H9 (cell line): ENCODE data around the gene ZBTB43. TPM values are rescaled to one million over a fixed set of nuclear protein-coding genes. Genes with fewer than 3 reads are reported as not detected.
"Not testable (repeated sequence)": the region's sequence is repeated elsewhere in the genome, so short reads cannot be mapped to it uniquely, and the experiment has no call there.

Source experiments
- DNase-seq: peaks from one replicate; pipeline ENCODE4 v3.0.0-alpha.2; 2017
- H2AFZ ChIP-seq: one replicate; pipeline ENCODE4 v1.6.1; 2013; ENCODE audit warnings: mild to moderate bottlenecking, low read length, control low read depth, moderate library complexity
- H2AK5ac ChIP-seq: 2 replicates; pipeline ENCODE4 v1.6.1; 2013; ENCODE audit warnings: low read length, control low read depth, mixed read lengths; ENCODE audit not compliant: insufficient read length
- H2BK120ac ChIP-seq: one replicate; pipeline ENCODE4 v1.6.1; 2013; ENCODE audit warnings: low read depth, mild to moderate bottlenecking, low read length, control low read depth, inconsistent platforms; ENCODE audit not compliant: poor library complexity, severe bottlenecking
- H2BK12ac ChIP-seq: 2 replicates; pipeline ENCODE4 v1.6.1; 2013; ENCODE audit warnings: low read length, control low read depth, mixed read lengths, low read depth; ENCODE audit not compliant: insufficient read length
- H2BK15ac ChIP-seq: 2 replicates; pipeline ENCODE4 v1.6.1; 2013; ENCODE audit warnings: low read depth, low read length, control low read depth
- H2BK20ac ChIP-seq: one replicate; pipeline ENCODE4 v1.6.1; 2013; ENCODE audit warnings: low read depth, mild to moderate bottlenecking, low read length, control low read depth, inconsistent platforms; ENCODE audit not compliant: poor library complexity, severe bottlenecking
- H2BK5ac ChIP-seq: 2 replicates; pipeline ENCODE4 v1.6.1; 2013; ENCODE audit warnings: low read length, control low read depth, mixed read lengths; ENCODE audit not compliant: insufficient read length
- H3K14ac ChIP-seq: 2 replicates; pipeline ENCODE4 v1.6.1; 2013; ENCODE audit warnings: low read length, control low read depth; ENCODE audit not compliant: insufficient read depth
- H3K18ac ChIP-seq: 2 replicates; pipeline ENCODE4 v1.6.1; 2013; ENCODE audit warnings: low read depth, mild to moderate bottlenecking, mixed read lengths, low read length, control low read depth; ENCODE audit not compliant: insufficient read length
- H3K23ac ChIP-seq: 2 replicates; pipeline ENCODE4 v1.6.1; 2013; ENCODE audit warnings: low read length, control low read depth, mixed read lengths, low read depth; ENCODE audit not compliant: insufficient read length
- H3K23me2 ChIP-seq: 2 replicates; pipeline ENCODE4 v1.6.1; 2013; ENCODE audit warnings: low read depth, mild to moderate bottlenecking, mixed read lengths, low read length, control low read depth; ENCODE audit not compliant: insufficient read length, poor library complexity, severe bottlenecking
- H3K27ac ChIP-seq: 2 replicates; pipeline ENCODE4 v1.5.1; 2013; ENCODE audit warnings: low read length, control low read depth, mixed read lengths, low read depth; ENCODE audit not compliant: insufficient read length
- H3K27me3 ChIP-seq: 2 replicates; pipeline ENCODE4 v1.6.1; 2013; ENCODE audit warnings: low read length, control low read depth, inconsistent platforms; ENCODE audit not compliant: insufficient read depth
- H3K4ac ChIP-seq: 2 replicates; pipeline ENCODE4 v1.6.1; 2013; ENCODE audit warnings: low read depth, mild to moderate bottlenecking, control low read depth, inconsistent platforms, low read length, moderate library complexity
- H3K4me1 ChIP-seq: 2 replicates; pipeline ENCODE4 v1.6.1; 2013; ENCODE audit warnings: low read length, control low read depth, inconsistent platforms; ENCODE audit not compliant: insufficient read depth
- H3K4me2 ChIP-seq: 2 replicates; pipeline ENCODE4 v1.6.1; 2013; ENCODE audit warnings: low read length, control low read depth, mixed read lengths; ENCODE audit not compliant: insufficient read length, insufficient read depth
- H3K56ac ChIP-seq: 2 replicates; pipeline ENCODE4 v1.6.1; 2013; ENCODE audit warnings: low read depth, mild to moderate bottlenecking, mixed read lengths, low read length, control low read depth; ENCODE audit not compliant: insufficient read length
- H3K79me1 ChIP-seq: 2 replicates; pipeline ENCODE4 v1.6.1; 2013; ENCODE audit warnings: low read depth, mild to moderate bottlenecking, moderate library complexity, low read length, control low read depth, inconsistent platforms; ENCODE audit not compliant: insufficient read depth, poor library complexity, severe bottlenecking
- H3K79me2 ChIP-seq: 2 replicates; pipeline ENCODE4 v1.6.1; 2013; ENCODE audit warnings: low read length, control low read depth, inconsistent platforms; ENCODE audit not compliant: insufficient read depth
- H3K9ac ChIP-seq: 2 replicates; pipeline ENCODE4 v1.6.1; 2013; ENCODE audit warnings: low read length, control low read depth, mixed read lengths; ENCODE audit not compliant: insufficient read length; ENCODE audit errors: extremely low read depth
- H3K9me3 ChIP-seq: one replicate; pipeline ENCODE4 v1.6.1; 2013; ENCODE audit warnings: low read depth, low read length, inconsistent platforms; ENCODE audit not compliant: control insufficient read depth
- H3T11ph ChIP-seq: one replicate; pipeline ENCODE4 v1.6.1; 2013; ENCODE audit warnings: mild to moderate bottlenecking, low read length, control low read depth, inconsistent platforms
- H4K20me1 ChIP-seq: one replicate; pipeline ENCODE4 v1.6.1; 2013; ENCODE audit not compliant: control insufficient read depth, insufficient read length, insufficient read depth
- H4K5ac ChIP-seq: 2 replicates; pipeline ENCODE4 v1.6.1; 2013; ENCODE audit warnings: low read depth, mild to moderate bottlenecking, mixed read lengths, low read length, control low read depth; ENCODE audit not compliant: insufficient read length
- H4K8ac ChIP-seq: replicated peaks from 2 replicates; pipeline ENCODE4 v1.6.1; 2013; ENCODE audit warnings: low read length, control low read depth, mixed read lengths, low read depth; ENCODE audit not compliant: insufficient read length
- H4K91ac ChIP-seq: 2 replicates; pipeline ENCODE4 v1.6.1; 2013; ENCODE audit warnings: low read depth, mild to moderate bottlenecking, moderate library complexity, mixed read lengths, low read length, control low read depth; ENCODE audit not compliant: insufficient read length
- H3K27ac Mint-ChIP-seq, 3 experiments: 2 replicates in 2 of 3; 3 replicates in 1 of 3; pipeline ENCODE4 v1.8.0; 2020 to 2021; ENCODE audit warnings: mixed read lengths in 3 of 3, mild to moderate bottlenecking in 1 of 3, moderate library complexity in 1 of 3
- H3K27me3 Mint-ChIP-seq: 2 replicates; pipeline ENCODE4 v1.8.0; 2021; ENCODE audit warnings: low read depth, mild to moderate bottlenecking, moderate library complexity, mixed read lengths
- H3K36me3 Mint-ChIP-seq, 3 experiments: 2 replicates in 2 of 3; 3 replicates in 1 of 3; pipeline ENCODE4 v1.8.0; 2020 to 2021; ENCODE audit warnings: low read depth in 3 of 3, mixed read lengths in 3 of 3; ENCODE audit not compliant: insufficient read depth in 1 of 3
- H3K4me1 Mint-ChIP-seq, 2 experiments: 2 replicates each; pipeline ENCODE4 v1.8.0; 2020; ENCODE audit warnings: mixed read lengths in 2 of 2
- H3K4me3 Mint-ChIP-seq, 2 experiments: 2 replicates in 1 of 2; 3 replicates in 1 of 2; pipeline ENCODE4 v1.8.0; 2020 to 2021; ENCODE audit warnings: mild to moderate bottlenecking in 2 of 2, mixed read lengths in 2 of 2, moderate library complexity in 1 of 2
- H3K9me3 Mint-ChIP-seq, 2 experiments: 2 replicates in 1 of 2; 3 replicates in 1 of 2; pipeline ENCODE4 v1.8.0; 2020; ENCODE audit warnings: mild to moderate bottlenecking in 2 of 2, mixed read lengths in 2 of 2, moderate library complexity in 1 of 2
- WGBS: extraction: QIAGEN DNeasy Blood & Tissue Kit; methylation state at CpG from one replicate; pipeline ENCODE4 v1.1.7; 2013; ENCODE audit warnings: missing lambda C conversion rate, low lambda C conversion rate, mixed read lengths; ENCODE audit not compliant: insufficient read length; ENCODE audit errors: extremely low coverage; 5-methylcytosine and 5-hydroxymethylcytosine counted together
- total RNA-seq: library from RNA; stranded (reverse); gene quantifications from 2 replicates; pipeline ENCODE4 v1.2.1, GENCODE V29; 2021
- TF ChIP-seq, protein P1 (sequence below): fragments of 200-600 bp; sonication (generic); conservative IDR thresholded peaks from 3 replicates; pipeline ENCODE4 v1.8.0; 2021; ENCODE audit warnings: antibody characterized with exemption, mild to moderate bottlenecking

Gene ZBTB43
- total RNA-seq, 1 experiment from 2014 or later = 15.7 TPM

GRCh38 chr9:126809068-126809467 is 4.2 kb downstream of the ZBTB43 start:
- H3K4me1 ChIP-seq = peaks cover 3% of the 10 kb centered on the region; the same call in 1 of the 2 replicates
- H2BK120ac ChIP-seq = no peak overlapping the region
- H3K27me3 ChIP-seq = no peaks in the 10 kb centered on the region
- peaks cover 6% of the 10 kb centered on the region for H3K23me2 ChIP-seq
- Mint-ChIP-seq H3K36me3 (peaks cover 15 to 21% (median 17%) of the 10 kb centered on the region in 3 experiments), H3K27ac (no peak overlapping the region), H3K27me3 (no peaks in the 10 kb centered on the region), H3K4me1 (peaks cover 13 to 16% of the 10 kb centered on the region in 2 experiments), H3K4me3 (no peak overlapping the region), H3K9me3 (peaks cover 0 to 3% of the 10 kb centered on the region in 2 experiments; a peak in 2 of 5 replicates)
- H2AK5ac ChIP-seq = no peak overlapping the region
- no peak overlapping the region for H3K56ac ChIP-seq
- H3K9ac ChIP-seq = no peak overlapping the region
- H2BK15ac ChIP-seq = no peak overlapping the region
- H3K4ac ChIP-seq = no peak overlapping the region
- H2AFZ ChIP-seq = no peak overlapping the region
- H4K8ac ChIP-seq = no peak overlapping the region
- no peak overlapping the region for H3K18ac ChIP-seq
- no peak overlapping the region for H3K27ac ChIP-seq
- H3K9me3 ChIP-seq = no peaks in the 10 kb centered on the region
- H3K14ac ChIP-seq = no peak overlapping the region
- DNase-seq = no peak
- H3K79me2 ChIP-seq = peaks cover 6% of the 10 kb centered on the region; the same call in 1 of the 2 replicates
- H3K23ac ChIP-seq = no peak overlapping the region
- H3T11ph ChIP-seq = no peak overlapping the region
- H2BK5ac ChIP-seq = no peak overlapping the region
- WGBS = no CpG with 5 or more reads among the region's 3 CpGs
- no peak overlapping the region for H2BK20ac ChIP-seq
- H2BK12ac ChIP-seq = no peak overlapping the region
- no peak overlapping the region for H4K5ac ChIP-seq
- no peaks in the 10 kb centered on the region for H4K20me1 ChIP-seq
- no peak overlapping the region for H4K91ac ChIP-seq
- TF ChIP-seq, protein P1, sequence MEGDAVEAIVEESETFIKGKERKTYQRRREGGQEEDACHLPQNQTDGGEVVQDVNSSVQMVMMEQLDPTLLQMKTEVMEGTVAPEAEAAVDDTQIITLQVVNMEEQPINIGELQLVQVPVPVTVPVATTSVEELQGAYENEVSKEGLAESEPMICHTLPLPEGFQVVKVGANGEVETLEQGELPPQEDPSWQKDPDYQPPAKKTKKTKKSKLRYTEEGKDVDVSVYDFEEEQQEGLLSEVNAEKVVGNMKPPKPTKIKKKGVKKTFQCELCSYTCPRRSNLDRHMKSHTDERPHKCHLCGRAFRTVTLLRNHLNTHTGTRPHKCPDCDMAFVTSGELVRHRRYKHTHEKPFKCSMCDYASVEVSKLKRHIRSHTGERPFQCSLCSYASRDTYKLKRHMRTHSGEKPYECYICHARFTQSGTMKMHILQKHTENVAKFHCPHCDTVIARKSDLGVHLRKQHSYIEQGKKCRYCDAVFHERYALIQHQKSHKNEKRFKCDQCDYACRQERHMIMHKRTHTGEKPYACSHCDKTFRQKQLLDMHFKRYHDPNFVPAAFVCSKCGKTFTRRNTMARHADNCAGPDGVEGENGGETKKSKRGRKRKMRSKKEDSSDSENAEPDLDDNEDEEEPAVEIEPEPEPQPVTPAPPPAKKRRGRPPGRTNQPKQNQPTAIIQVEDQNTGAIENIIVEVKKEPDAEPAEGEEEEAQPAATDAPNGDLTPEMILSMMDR = no peak
- peaks cover 5% of the 10 kb centered on the region for H3K79me1 ChIP-seq
- H3K4me2 ChIP-seq = no peak overlapping the region

DNA sequence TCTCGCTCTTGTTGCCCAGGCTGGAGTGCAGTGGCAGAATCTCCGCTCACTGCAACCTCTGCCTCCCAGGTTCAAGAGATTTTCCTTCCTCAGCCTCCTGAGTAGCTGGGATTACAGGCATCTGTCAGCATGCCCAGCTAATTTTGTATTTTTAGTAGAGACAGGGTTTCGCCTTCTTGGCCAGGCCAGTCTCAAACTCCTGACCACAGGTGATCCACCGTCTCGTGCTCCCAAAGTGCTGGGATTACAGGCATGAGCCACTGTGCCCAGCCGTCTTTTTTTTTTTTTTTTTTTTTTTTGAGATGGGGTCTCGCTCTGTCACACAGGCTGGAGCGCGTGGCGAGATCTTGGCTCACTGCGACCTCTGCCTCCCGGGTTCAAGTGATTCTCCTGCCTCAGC is 5.4 kb downstream of the ZBTB43 start:
- not testable (repeated sequence) for H2BK5ac ChIP-seq, H3K27ac Mint-ChIP-seq, H3K9me3 Mint-ChIP-seq, H3K14ac ChIP-seq, H4K5ac ChIP-seq, H2BK12ac ChIP-seq, H3K4me2 ChIP-seq, H2BK15ac ChIP-seq, H3K4me1 ChIP-seq, H3T11ph ChIP-seq, H3K4ac ChIP-seq, H2BK20ac ChIP-seq, H3K79me2 ChIP-seq, H3K23me2 ChIP-seq, H4K8ac ChIP-seq, H3K27ac ChIP-seq, H3K4me3 Mint-ChIP-seq, H2AK5ac ChIP-seq, DNase-seq, H3K23ac ChIP-seq, H3K18ac ChIP-seq, H3K79me1 ChIP-seq, H3K56ac ChIP-seq, H3K27me3 ChIP-seq, H3K9ac ChIP-seq, H2AFZ ChIP-seq, H2BK120ac ChIP-seq, H3K27me3 Mint-ChIP-seq, H4K91ac ChIP-seq, H4K20me1 ChIP-seq, H3K9me3 ChIP-seq
- Mint-ChIP-seq H3K4me1 (peaks cover 11 to 14% of the 10 kb centered on the region in 2 experiments), H3K36me3 (peaks cover 25 to 29% (median 26%) of the 10 kb centered on the region in 3 experiments)
- no CpG with 5 or more reads among the region's 12 CpGs for WGBS
